Sigmoid colon (tissue), 7 donors: ENCODE data around the gene CR1L. TPM values are rescaled to one million over a fixed set of nuclear protein-coding genes. Genes with fewer than 3 reads are reported as not detected.

Source experiments
- DNase-seq: peaks from one replicate; pipeline ENCODE4 v3.0.0-alpha.2; 2019
- H3K27ac ChIP-seq, 4 donors: fragments of 200-600 bp; sonication (generic); one replicate each; pipeline ENCODE4 v1.5.1; 2016 to 2019; ENCODE audit warnings: mild to moderate bottlenecking in 1 of 4
- H3K27me3 ChIP-seq, 3 donors: fragments of 200-600 bp; sonication (generic); one replicate each; pipeline ENCODE4 v1.5.1; 2019; ENCODE audit warnings: mild to moderate bottlenecking in 1 of 3
- H3K36me3 ChIP-seq, 4 donors: fragments of 200-600 bp; sonication (generic); one replicate each; pipeline ENCODE4 v1.5.1; 2016 to 2019
- H3K4me1 ChIP-seq, 4 donors: fragments of 200-600 bp; sonication (generic); one replicate each; pipeline ENCODE4 v1.5.1; 2017 to 2019
- H3K4me3 ChIP-seq, 4 donors: fragments of 200-600 bp; sonication (generic); one replicate each; pipeline ENCODE4 v1.5.1; 2017 to 2019; ENCODE audit warnings: mild to moderate bottlenecking in 2 of 4, moderate library complexity in 1 of 4
- H3K9me3 ChIP-seq, 4 donors: fragments of 200-600 bp in 3 of 4; sonication (generic) in 3 of 4; one replicate each; pipeline versions ENCODE4 v1.5.1 to v1.6.1; 2013 to 2019
- CTCF ChIP-seq, 4 experiments: fragments of 450-650 bp in 3 of 4; fragments of 200-600 bp in 1 of 4; IDR thresholded peaks; one replicate each; pipeline ENCODE4 v1.5.1; 2016 to 2019; ENCODE audit warnings: antibody characterized with exemption in 4 of 4, mild to moderate bottlenecking in 3 of 4, moderate library complexity in 2 of 4
- EP300 ChIP-seq, 4 donors: sonication (generic); formaldehyde crosslinking; IDR thresholded peaks; one replicate each; pipeline ENCODE4 v1.6.1; 2017; ENCODE audit warnings: antibody characterized with exemption in 4 of 4
- POLR2A ChIP-seq, 2 donors: fragments of 450-650 bp; IDR thresholded peaks; one replicate each; pipeline ENCODE4 v1.6.1; 2016; ENCODE audit warnings: antibody characterized with exemption in 2 of 2, mild to moderate bottlenecking in 2 of 2, moderate library complexity in 2 of 2
- POLR2AphosphoS5 ChIP-seq, 4 donors: sonication (generic); formaldehyde crosslinking; IDR thresholded peaks; one replicate each; pipeline ENCODE4 v1.6.1; 2017; ENCODE audit warnings: antibody characterized with exemption in 4 of 4
- WGBS, 2 donors: extraction: QIAGEN DNeasy Blood & Tissue Kit; methylation state at CpG; one replicate each; pipeline ENCODE4 v1.1.7; 2013; 5-methylcytosine and 5-hydroxymethylcytosine counted together
- intact Hi-C: fragments of 100-400 bp; cut with DNase I; formaldehyde crosslinking; loops from one replicate; pipeline ENCODE4 v1.15.1; 2023
- polyA plus RNA-seq, 3 donors: library from polyadenylated mRNA; stranded (reverse); fragments of 200-250 nt; gene quantifications; one replicate each; pipeline ENCODE4 v1.2.3, GENCODE V29; 2013
- total RNA-seq, 4 donors: library from RNA; depleted of rRNA; stranded (reverse); fragments of >200 nt; gene quantifications; one replicate each; pipeline ENCODE4 v1.1.0, GENCODE V29; 2016
- donor health status: healthy with polysubstance abuse.
- donor health status: Bipolar disorder and iron deficiency.
- donor health status: healthy.

CR1L gene
- total and polyA plus RNA-seq, 7 donors: 0.73 TPM; not detected in 6

- 62 to 65% methylated on average over 4 of the region's 4 CpGs for WGBS, 2 donors
- Histone ChIP-seq H3K36me3 (no peaks in the 10 kb centered on the region), H3K27ac (no peak overlapping the region), H3K27me3 (no peaks in the 10 kb centered on the region), H3K4me1 (peaks cover 0 to 13% (median 7%) of the 10 kb centered on the region in 4 donors), H3K9me3 (no peaks in the 10 kb centered on the region), H3K4me3 (no peak overlapping the region)
- intact Hi-C loops: loop anchor here (10.0 kb wide), 1 partner anchor 147 kb away; no protein-coding TSS in a partner anchor
- no peak for DNase-seq
- TF ChIP-seq EP300 (IDR thresholded peaks at IDR 0.05): no peak
- TF ChIP-seq POLR2AphosphoS5 (IDR thresholded peaks at IDR 0.05): no peak
- no peak for TF ChIP-seq POLR2A (IDR thresholded peaks at IDR 0.05)
- TF ChIP-seq CTCF (IDR thresholded peaks at IDR 0.05): no peak
These were observed 2.9 kb downstream of the CR1L start for GRCh38 chr1:207647671-207648333.

- Histone ChIP-seq H3K4me3 (no peak overlapping the region), H3K36me3 (no peaks in the 10 kb centered on the region), H3K9me3 (no peaks in the 10 kb centered on the region), H3K27me3 (no peaks in the 10 kb centered on the region), H3K4me1 (peaks cover 0 to 13% (median 7%) of the 10 kb centered on the region in 4 donors), H3K27ac (no peak overlapping the region)
- no peak for DNase-seq
- no peak for TF ChIP-seq CTCF (IDR thresholded peaks at IDR 0.05)
- TF ChIP-seq POLR2AphosphoS5 (IDR thresholded peaks at IDR 0.05): no peak
- no peak for TF ChIP-seq POLR2A (IDR thresholded peaks at IDR 0.05)
- TF ChIP-seq EP300 (IDR thresholded peaks at IDR 0.05): no peak
- WGBS, 2 donors: 33 to 68% methylated on average over 5 of the region's 5 CpGs
- intact Hi-C loops: loop anchor here (10.0 kb wide), 1 partner anchor 146 kb away; no protein-coding TSS in a partner anchor
These were observed 3.6 kb downstream of the CR1L start for GRCh38 chr1:207648334-207649209.

GRCh38 chr1:207649210-207649753, 4.3 kb downstream of the CR1L start:
- Histone ChIP-seq H3K9me3 (no peaks in the 10 kb centered on the region), H3K4me3 (no peak overlapping the region), H3K4me1 (peaks cover 0 to 11% (median 6%) of the 10 kb centered on the region in 4 donors), H3K27me3 (no peaks in the 10 kb centered on the region), H3K36me3 (no peaks in the 10 kb centered on the region), H3K27ac (no peak overlapping the region)
- WGBS, 2 donors: 25 to 46% methylated on average over 5 of the region's 5 CpGs
- intact Hi-C loops: loop anchor here (10.0 kb wide), 1 partner anchor 146 kb away; no protein-coding TSS in a partner anchor
- TF ChIP-seq EP300 (IDR thresholded peaks at IDR 0.05): no peak
- TF ChIP-seq CTCF (IDR thresholded peaks at IDR 0.05): no peak
- no peak for TF ChIP-seq POLR2AphosphoS5 (IDR thresholded peaks at IDR 0.05)
- TF ChIP-seq POLR2A (IDR thresholded peaks at IDR 0.05): no peak
- DNase-seq: no peak

GRCh38 chr1:207649865-207650580, 5.1 kb downstream of the CR1L start:
- no peaks in the 10 kb centered on the region for H3K36me3 ChIP-seq
- no peaks in the 10 kb centered on the region for H3K9me3 ChIP-seq
- 81 to 82% methylated on average over 4 of the region's 4 CpGs for WGBS, 2 donors
- H3K4me3 ChIP-seq: no peak overlapping the region
- no peak for DNase-seq
- no peaks in the 10 kb centered on the region for H3K27me3 ChIP-seq
- no peak overlapping the region for H3K27ac ChIP-seq
- peaks cover 0 to 5% (median 2%) of the 10 kb centered on the region in 4 donors for H3K4me1 ChIP-seq
- TF ChIP-seq CTCF (IDR thresholded peaks at IDR 0.05) (no peak), EP300 (IDR thresholded peaks at IDR 0.05) (no peak), POLR2AphosphoS5 (IDR thresholded peaks at IDR 0.05) (no peak), POLR2A (IDR thresholded peaks at IDR 0.05) (no peak)
- intact Hi-C loops: loop anchor here (10.0 kb wide), 1 partner anchor 145 kb away; no protein-coding TSS in a partner anchor
